GM23338 (cell line): ENCODE results near the gene CD34. TPM values are rescaled to one million over a fixed set of nuclear protein-coding genes. Genes with fewer than 3 reads are reported as not detected.

Experiments used
- ATAC-seq: fragments of 200-7000 bp; cut with Tn5 transposase; 3 replicates; pipeline ENCODE4 v1.9.1; 2020
- DNase-seq: peaks from one replicate; pipeline ENCODE4 v3.0.0-alpha.2; 2015; ENCODE audit warnings: low spot score
- H2AFZ ChIP-seq: fragments of 200-600 bp; sonication (generic); 2 replicates; pipeline ENCODE4 v1.8.0; 2016; ENCODE audit warnings: antibody characterized with exemption, mild to moderate bottlenecking, moderate library complexity
- H3F3A ChIP-seq: fragments of 200-600 bp; sonication (generic); replicated peaks from 2 replicates; pipeline ENCODE4 v1.8.0; 2017; ENCODE audit warnings: antibody characterized with exemption, mixed run types, low read depth
- H3K27ac ChIP-seq: fragments of 200-600 bp; sonication (generic); 2 replicates; pipeline ENCODE4 v1.6.1; 2016; ENCODE audit warnings: low read depth
- H3K27me3 ChIP-seq: fragments of 200-600 bp; sonication (generic); 2 replicates; pipeline ENCODE4 v1.8.0; 2016; ENCODE audit warnings: mild to moderate bottlenecking, mixed run types, moderate library complexity; ENCODE audit not compliant: insufficient read depth
- H3K36me3 ChIP-seq: fragments of 200-600 bp; sonication (generic); 2 replicates; pipeline ENCODE4 v1.8.0; 2016; ENCODE audit warnings: mild to moderate bottlenecking; ENCODE audit not compliant: insufficient read depth
- H3K4me1 ChIP-seq: fragments of 200-600 bp; sonication (generic); 2 replicates; pipeline ENCODE4 v1.8.0; 2016; ENCODE audit warnings: mild to moderate bottlenecking, moderate library complexity; ENCODE audit not compliant: insufficient read depth
- H3K4me2 ChIP-seq: fragments of 200-600 bp; sonication (generic); 2 replicates; pipeline ENCODE4 v1.7.1; 2017; ENCODE audit warnings: mixed run types
- H3K4me3 ChIP-seq: fragments of 200-600 bp; sonication (generic); 2 replicates; pipeline ENCODE4 v1.6.1; 2016; ENCODE audit warnings: mixed run types
- H3K79me2 ChIP-seq: fragments of 200-600 bp; sonication (generic); replicated peaks from 2 replicates; pipeline ENCODE4 v1.8.0; 2017; ENCODE audit warnings: mild to moderate bottlenecking; ENCODE audit not compliant: insufficient read depth
- H3K9me2 ChIP-seq: fragments of 200-600 bp; sonication (generic); 2 replicates; pipeline ENCODE4 v1.8.0; 2017; ENCODE audit not compliant: insufficient read depth
- H4K20me1 ChIP-seq: fragments of 200-600 bp; sonication (generic); replicated peaks from 2 replicates; pipeline ENCODE4 v1.8.0; 2017; ENCODE audit warnings: mild to moderate bottlenecking; ENCODE audit not compliant: insufficient read depth
- H3K27ac Mint-ChIP-seq: 2 replicates; pipeline ENCODE4 v1.8.0; 2020; ENCODE audit warnings: inconsistent platforms, mild to moderate bottlenecking, moderate library complexity, mixed read lengths
- H3K27me3 Mint-ChIP-seq: 3 replicates; pipeline ENCODE4 v1.8.0; 2022; ENCODE audit warnings: low read depth, mild to moderate bottlenecking, moderate library complexity, mixed read lengths, inconsistent platforms; ENCODE audit not compliant: insufficient read depth, poor library complexity
- H3K36me3 Mint-ChIP-seq: 3 replicates; pipeline ENCODE4 v1.8.0; 2021; ENCODE audit warnings: low read depth, mild to moderate bottlenecking, inconsistent platforms, moderate library complexity, mixed read lengths
- H3K4me1 Mint-ChIP-seq: 3 replicates; pipeline ENCODE4 v1.8.0; 2020; ENCODE audit warnings: mild to moderate bottlenecking, inconsistent platforms, mixed read lengths
- H3K4me3 Mint-ChIP-seq: 3 replicates; pipeline ENCODE4 v1.8.0; 2021; ENCODE audit warnings: moderate library complexity, mild to moderate bottlenecking, inconsistent platforms, mixed read lengths
- H3K9me3 Mint-ChIP-seq: 3 replicates; pipeline ENCODE4 v1.8.0; 2020; ENCODE audit warnings: moderate library complexity, mild to moderate bottlenecking, inconsistent platforms, mixed read lengths
- CREB1 ChIP-seq: fragments of 250-450 bp; sonication (Bioruptor Pico); IDR thresholded peaks from 2 replicates; pipeline ENCODE4 v1.5.0; 2020; ENCODE audit warnings: low read depth, mild to moderate bottlenecking, moderate library complexity
- CTCF ChIP-seq, 2 experiments: fragments of 200-600 bp in 1 of 2; sonication (generic) in 1 of 2; conservative IDR thresholded peaks; 2 replicates each; pipeline versions ENCODE4 v1.5.1 to v1.6.1; 2016 to 2017; ENCODE audit warnings: antibody characterized with exemption in 2 of 2, low read depth in 2 of 2, mild to moderate bottlenecking in 2 of 2, moderate library complexity in 1 of 2
- EZH2 ChIP-seq: fragments of 200-600 bp; sonication (generic); IDR thresholded peaks from one replicate; pipeline ENCODE4 v1.8.0; 2017; ENCODE audit warnings: antibody characterized with exemption, mild to moderate bottlenecking, low read depth; ENCODE audit not compliant: unreplicated experiment
- EZH2phosphoT487 ChIP-seq: fragments of 200-600 bp; sonication (generic); IDR thresholded peaks from one replicate; pipeline ENCODE4 v1.8.1; 2018; ENCODE audit warnings: antibody characterized with exemption; ENCODE audit not compliant: unreplicated experiment
- JUNB ChIP-seq: IDR thresholded peaks from one replicate; pipeline ENCODE4 v1.6.1; 2016; ENCODE audit warnings: antibody characterized with exemption; ENCODE audit not compliant: unreplicated experiment
- NANOG ChIP-seq: IDR thresholded peaks from 2 replicates; pipeline ENCODE4 v1.6.1; 2016; ENCODE audit warnings: antibody characterized with exemption, borderline replicate concordance
- POLR2AphosphoS5 ChIP-seq: IDR thresholded peaks from 2 replicates; pipeline ENCODE4 v1.6.1; 2016; ENCODE audit warnings: antibody characterized with exemption, low read depth
- REST ChIP-seq: IDR thresholded peaks from one replicate; pipeline ENCODE4 v1.6.1; 2018; ENCODE audit warnings: antibody characterized with exemption; ENCODE audit not compliant: unreplicated experiment
- STAT1 ChIP-seq: IDR thresholded peaks from one replicate; pipeline ENCODE4 v1.6.1; 2016; ENCODE audit warnings: antibody characterized with exemption; ENCODE audit not compliant: unreplicated experiment
- ZNF114 ChIP-seq: fragments of 250-450 bp; sonication (Bioruptor Pico); IDR thresholded peaks from 2 replicates; pipeline ENCODE4 v1.5.0; 2020; ENCODE audit warnings: mild to moderate bottlenecking, moderate library complexity
- ZNF331 ChIP-seq: fragments of 250-450 bp; sonication (Bioruptor Pico); IDR thresholded peaks from 2 replicates; pipeline ENCODE4 v1.5.0; 2020; ENCODE audit warnings: low read depth, mild to moderate bottlenecking, moderate library complexity
- polyA plus RNA-seq: library from polyadenylated mRNA; unstranded; fragments of >200 nt; fragmentation: Nextera tagmentation; extraction: Ambion mirVana; gene quantifications from 2 replicates; pipeline ENCODE4 v1.2.1, GENCODE V29; 2016
- total RNA-seq: library from RNA; depleted of rRNA; stranded (reverse); fragments of >200 nt; shearing (Covaris generic); gene quantifications from 2 replicates; pipeline ENCODE4 v1.2.3, GENCODE V29; 2014
- TF ChIP-seq, protein P1 (sequence below): IDR thresholded peaks from 2 replicates; pipeline ENCODE4 v1.6.1; 2016; ENCODE audit warnings: antibody characterized with exemption

CD34 gene
- total and polyA plus RNA-seq, 2 experiments from 2014 or later = 0.07 to 0.18 TPM

DNA sequence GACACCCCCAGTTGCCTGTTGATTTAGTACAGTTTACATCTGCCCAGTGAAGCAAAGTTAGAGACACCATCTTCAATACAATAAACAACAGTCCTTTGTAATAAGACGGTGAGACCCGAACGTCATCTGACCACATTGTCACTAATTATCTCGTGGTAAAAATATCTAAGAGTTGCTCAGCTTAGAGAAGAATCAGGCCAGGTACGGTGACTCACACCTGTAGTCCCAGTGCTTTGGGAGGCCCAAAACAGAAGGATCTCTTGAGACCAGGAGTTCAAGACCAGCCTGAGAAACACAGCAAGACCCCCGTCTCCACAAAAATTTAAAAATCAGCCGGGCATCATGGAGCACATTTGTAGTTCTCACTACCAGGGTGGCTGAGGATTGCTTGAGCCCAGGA, 53.5 kb downstream of the CD34 start (continued):
- TF ChIP-seq REST = no peak

DNA sequence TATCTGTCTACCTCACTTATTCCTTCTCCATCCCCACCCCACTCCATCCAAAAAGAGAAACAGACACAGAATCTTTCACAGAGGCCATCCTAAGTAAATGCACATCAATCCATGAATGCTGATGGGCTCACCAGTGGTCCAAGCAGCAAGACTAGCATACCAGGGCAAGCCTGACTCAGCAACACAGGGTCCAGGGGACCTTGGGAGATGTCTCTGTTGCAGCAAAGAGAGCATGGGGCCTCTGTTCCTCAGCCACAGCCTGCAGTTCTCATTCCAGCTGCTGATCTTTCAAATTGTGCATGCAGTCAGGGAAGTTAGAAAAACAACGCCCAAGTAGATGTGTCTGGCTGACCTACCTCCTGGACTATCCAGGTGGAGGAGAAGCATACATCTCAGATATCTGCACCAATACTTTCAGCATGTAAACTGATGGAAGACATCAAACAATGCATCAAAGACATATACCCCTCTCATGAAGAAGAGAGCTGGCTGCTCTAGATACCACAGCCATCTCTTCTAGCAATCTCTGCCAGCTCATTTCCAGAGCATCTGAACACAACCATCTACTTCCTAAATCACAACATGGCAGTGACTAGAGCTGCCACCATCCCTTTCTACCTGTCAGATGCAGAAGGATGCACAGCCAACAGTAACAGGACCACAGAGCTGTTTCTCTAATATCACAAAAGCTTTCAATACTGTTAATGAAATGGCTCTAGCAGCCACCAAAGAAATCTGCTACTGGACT, 54.5 kb downstream of the CD34 start:
- H3K27me3 Mint-ChIP-seq = no peaks in the 10 kb centered on the region
- no peak overlapping the region for H3K4me2 ChIP-seq
- H3K27ac ChIP-seq = no peak overlapping the region
- no peak overlapping the region for H3K4me3 ChIP-seq
- H3K27me3 ChIP-seq = no peaks in the 10 kb centered on the region
- H3K27ac Mint-ChIP-seq = no peak overlapping the region
- H3K9me3 Mint-ChIP-seq = no peaks in the 10 kb centered on the region
- H3K4me1 ChIP-seq = peaks cover 20% of the 10 kb centered on the region
- H4K20me1 ChIP-seq = no peaks in the 10 kb centered on the region
- no peaks in the 10 kb centered on the region for H3K36me3 Mint-ChIP-seq
- no peaks in the 10 kb centered on the region for H3K79me2 ChIP-seq
- peaks cover 8% of the 10 kb centered on the region; the same call in 2 of the 3 replicates for H3K4me1 Mint-ChIP-seq
- no peaks in the 10 kb centered on the region for H3F3A ChIP-seq
- no peaks in the 10 kb centered on the region for H3K36me3 ChIP-seq
- ATAC-seq (no peak), DNase-seq (no peak)
- no peak overlapping the region for H3K4me3 Mint-ChIP-seq
- no peak overlapping the region for H2AFZ ChIP-seq
- H3K9me2 ChIP-seq = 0 out of 2 replicates have a peak, but pooled peaks cover 12% of the 10 kb centered on the region
- TF ChIP-seq CTCF (conservative IDR thresholded peaks at IDR 0.05; ENCODE audit: low read depth in 2 of 2) = no peak
- no peak for TF ChIP-seq JUNB
- no peak for TF ChIP-seq POLR2AphosphoS5
- TF ChIP-seq ZNF331 (CRISPR knock-in tag) = no peak
- no peak for TF ChIP-seq STAT1
- TF ChIP-seq EZH2phosphoT487 = no peak
- no peak for TF ChIP-seq EZH2
- TF ChIP-seq CREB1 (CRISPR knock-in tag) = no peak
- TF ChIP-seq, protein P1, sequence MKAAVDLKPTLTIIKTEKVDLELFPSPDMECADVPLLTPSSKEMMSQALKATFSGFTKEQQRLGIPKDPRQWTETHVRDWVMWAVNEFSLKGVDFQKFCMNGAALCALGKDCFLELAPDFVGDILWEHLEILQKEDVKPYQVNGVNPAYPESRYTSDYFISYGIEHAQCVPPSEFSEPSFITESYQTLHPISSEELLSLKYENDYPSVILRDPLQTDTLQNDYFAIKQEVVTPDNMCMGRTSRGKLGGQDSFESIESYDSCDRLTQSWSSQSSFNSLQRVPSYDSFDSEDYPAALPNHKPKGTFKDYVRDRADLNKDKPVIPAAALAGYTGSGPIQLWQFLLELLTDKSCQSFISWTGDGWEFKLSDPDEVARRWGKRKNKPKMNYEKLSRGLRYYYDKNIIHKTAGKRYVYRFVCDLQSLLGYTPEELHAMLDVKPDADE = no peak
- no peak for TF ChIP-seq ZNF114 (CRISPR knock-in tag)
- no peak for TF ChIP-seq REST
- no peak for TF ChIP-seq NANOG
